ENCODE results near the gene RPL31.

DNA sequence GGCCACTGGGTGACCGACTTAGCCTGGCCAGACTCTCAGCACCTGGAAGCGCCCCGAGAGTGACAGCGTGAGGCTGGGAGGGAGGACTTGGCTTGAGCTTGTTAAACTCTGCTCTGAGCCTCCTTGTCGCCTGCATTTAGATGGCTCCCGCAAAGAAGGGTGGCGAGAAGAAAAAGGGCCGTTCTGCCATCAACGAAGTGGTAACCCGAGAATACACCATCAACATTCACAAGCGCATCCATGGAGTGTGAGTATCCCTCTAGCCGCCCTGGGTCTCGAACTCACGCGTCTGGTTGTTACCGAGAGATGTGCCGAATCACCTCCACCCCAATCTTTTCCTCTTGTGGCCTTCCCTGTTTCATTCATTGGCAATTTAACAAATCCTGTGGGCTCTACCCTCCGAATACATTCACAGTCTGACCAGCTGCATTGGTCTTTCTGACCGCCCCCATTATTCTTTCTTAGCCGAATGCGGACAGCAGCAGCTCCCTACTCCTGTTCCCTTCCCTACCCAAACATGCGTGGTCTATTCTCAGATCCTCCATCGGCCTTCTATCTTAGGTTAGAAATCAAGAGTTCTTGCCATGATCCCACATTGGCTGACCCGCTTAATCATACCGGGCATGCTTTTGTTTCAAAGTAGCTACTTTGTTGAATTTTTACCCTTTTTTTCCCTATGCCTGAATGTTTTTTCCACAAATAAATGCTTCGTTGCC is 631 bp downstream of the RPL31 start:
- TF ChIP-seq BCL6 (CRISPR knock-in tag; IDR thresholded peaks at IDR 0.05) (no peak), FOXA1 (IDR thresholded peaks at IDR 0.05; ENCODE audit: borderline replicate concordance) (no peak), SREBF1 (IDR thresholded peaks at IDR 0.05; ENCODE audit: borderline replicate concordance, low read depth, low read length) (no peak), ARID2 (IDR thresholded peaks at IDR 0.05) (no peak), TCF7 (IDR thresholded peaks at IDR 0.05; ENCODE audit: borderline replicate concordance) (no peak), RAD21 (CRISPR knock-in tag; conservative IDR thresholded peaks at IDR 0.05 in 1 of 2, IDR thresholded peaks at IDR 0.05 in 1 of 2) (no peak), GATA2 (CRISPR knock-in tag; IDR thresholded peaks at IDR 0.05) (no peak), ZNF444 (CRISPR knock-in tag; IDR thresholded peaks at IDR 0.05) (no peak), PHF8 (IDR thresholded peaks at IDR 0.05; ENCODE audit: borderline replicate concordance, low read length) (no peak)
- TF ChIP-seq, protein P1, sequence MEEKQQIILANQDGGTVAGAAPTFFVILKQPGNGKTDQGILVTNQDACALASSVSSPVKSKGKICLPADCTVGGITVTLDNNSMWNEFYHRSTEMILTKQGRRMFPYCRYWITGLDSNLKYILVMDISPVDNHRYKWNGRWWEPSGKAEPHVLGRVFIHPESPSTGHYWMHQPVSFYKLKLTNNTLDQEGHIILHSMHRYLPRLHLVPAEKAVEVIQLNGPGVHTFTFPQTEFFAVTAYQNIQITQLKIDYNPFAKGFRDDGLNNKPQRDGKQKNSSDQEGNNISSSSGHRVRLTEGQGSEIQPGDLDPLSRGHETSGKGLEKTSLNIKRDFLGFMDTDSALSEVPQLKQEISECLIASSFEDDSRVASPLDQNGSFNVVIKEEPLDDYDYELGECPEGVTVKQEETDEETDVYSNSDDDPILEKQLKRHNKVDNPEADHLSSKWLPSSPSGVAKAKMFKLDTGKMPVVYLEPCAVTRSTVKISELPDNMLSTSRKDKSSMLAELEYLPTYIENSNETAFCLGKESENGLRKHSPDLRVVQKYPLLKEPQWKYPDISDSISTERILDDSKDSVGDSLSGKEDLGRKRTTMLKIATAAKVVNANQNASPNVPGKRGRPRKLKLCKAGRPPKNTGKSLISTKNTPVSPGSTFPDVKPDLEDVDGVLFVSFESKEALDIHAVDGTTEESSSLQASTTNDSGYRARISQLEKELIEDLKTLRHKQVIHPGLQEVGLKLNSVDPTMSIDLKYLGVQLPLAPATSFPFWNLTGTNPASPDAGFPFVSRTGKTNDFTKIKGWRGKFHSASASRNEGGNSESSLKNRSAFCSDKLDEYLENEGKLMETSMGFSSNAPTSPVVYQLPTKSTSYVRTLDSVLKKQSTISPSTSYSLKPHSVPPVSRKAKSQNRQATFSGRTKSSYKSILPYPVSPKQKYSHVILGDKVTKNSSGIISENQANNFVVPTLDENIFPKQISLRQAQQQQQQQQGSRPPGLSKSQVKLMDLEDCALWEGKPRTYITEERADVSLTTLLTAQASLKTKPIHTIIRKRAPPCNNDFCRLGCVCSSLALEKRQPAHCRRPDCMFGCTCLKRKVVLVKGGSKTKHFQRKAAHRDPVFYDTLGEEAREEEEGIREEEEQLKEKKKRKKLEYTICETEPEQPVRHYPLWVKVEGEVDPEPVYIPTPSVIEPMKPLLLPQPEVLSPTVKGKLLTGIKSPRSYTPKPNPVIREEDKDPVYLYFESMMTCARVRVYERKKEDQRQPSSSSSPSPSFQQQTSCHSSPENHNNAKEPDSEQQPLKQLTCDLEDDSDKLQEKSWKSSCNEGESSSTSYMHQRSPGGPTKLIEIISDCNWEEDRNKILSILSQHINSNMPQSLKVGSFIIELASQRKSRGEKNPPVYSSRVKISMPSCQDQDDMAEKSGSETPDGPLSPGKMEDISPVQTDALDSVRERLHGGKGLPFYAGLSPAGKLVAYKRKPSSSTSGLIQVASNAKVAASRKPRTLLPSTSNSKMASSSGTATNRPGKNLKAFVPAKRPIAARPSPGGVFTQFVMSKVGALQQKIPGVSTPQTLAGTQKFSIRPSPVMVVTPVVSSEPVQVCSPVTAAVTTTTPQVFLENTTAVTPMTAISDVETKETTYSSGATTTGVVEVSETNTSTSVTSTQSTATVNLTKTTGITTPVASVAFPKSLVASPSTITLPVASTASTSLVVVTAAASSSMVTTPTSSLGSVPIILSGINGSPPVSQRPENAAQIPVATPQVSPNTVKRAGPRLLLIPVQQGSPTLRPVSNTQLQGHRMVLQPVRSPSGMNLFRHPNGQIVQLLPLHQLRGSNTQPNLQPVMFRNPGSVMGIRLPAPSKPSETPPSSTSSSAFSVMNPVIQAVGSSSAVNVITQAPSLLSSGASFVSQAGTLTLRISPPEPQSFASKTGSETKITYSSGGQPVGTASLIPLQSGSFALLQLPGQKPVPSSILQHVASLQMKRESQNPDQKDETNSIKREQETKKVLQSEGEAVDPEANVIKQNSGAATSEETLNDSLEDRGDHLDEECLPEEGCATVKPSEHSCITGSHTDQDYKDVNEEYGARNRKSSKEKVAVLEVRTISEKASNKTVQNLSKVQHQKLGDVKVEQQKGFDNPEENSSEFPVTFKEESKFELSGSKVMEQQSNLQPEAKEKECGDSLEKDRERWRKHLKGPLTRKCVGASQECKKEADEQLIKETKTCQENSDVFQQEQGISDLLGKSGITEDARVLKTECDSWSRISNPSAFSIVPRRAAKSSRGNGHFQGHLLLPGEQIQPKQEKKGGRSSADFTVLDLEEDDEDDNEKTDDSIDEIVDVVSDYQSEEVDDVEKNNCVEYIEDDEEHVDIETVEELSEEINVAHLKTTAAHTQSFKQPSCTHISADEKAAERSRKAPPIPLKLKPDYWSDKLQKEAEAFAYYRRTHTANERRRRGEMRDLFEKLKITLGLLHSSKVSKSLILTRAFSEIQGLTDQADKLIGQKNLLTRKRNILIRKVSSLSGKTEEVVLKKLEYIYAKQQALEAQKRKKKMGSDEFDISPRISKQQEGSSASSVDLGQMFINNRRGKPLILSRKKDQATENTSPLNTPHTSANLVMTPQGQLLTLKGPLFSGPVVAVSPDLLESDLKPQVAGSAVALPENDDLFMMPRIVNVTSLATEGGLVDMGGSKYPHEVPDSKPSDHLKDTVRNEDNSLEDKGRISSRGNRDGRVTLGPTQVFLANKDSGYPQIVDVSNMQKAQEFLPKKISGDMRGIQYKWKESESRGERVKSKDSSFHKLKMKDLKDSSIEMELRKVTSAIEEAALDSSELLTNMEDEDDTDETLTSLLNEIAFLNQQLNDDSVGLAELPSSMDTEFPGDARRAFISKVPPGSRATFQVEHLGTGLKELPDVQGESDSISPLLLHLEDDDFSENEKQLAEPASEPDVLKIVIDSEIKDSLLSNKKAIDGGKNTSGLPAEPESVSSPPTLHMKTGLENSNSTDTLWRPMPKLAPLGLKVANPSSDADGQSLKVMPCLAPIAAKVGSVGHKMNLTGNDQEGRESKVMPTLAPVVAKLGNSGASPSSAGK (IDR thresholded peaks at IDR 0.05): no peak
